Gastroesophageal sphincter (tissue), 4 donors: ENCODE data around the gene SCT. TPM values are rescaled to one million over a fixed set of nuclear protein-coding genes. Genes with fewer than 3 reads are reported as not detected.

Source experiments
- ATAC-seq: fragments of 150-250 bp; one replicate; pipeline ENCODE4 v1.9.1; 2016; ENCODE audit warnings: mild to moderate bottlenecking, moderate library complexity
- H3K27ac ChIP-seq, 4 donors: fragments of 200-600 bp; sonication (generic) in 3 of 4; 1 replicate in 3 of 4; 2 replicates in 1 of 4; pipeline ENCODE4 v1.5.1; 2016 to 2019
- H3K27me3 ChIP-seq: fragments of 200-600 bp; sonication (generic); one replicate; pipeline ENCODE4 v1.5.1; 2019
- H3K36me3 ChIP-seq, 2 donors: fragments of 200-600 bp; sonication (generic); one replicate each; pipeline ENCODE4 v1.5.1; 2019; ENCODE audit warnings: control low read depth in 1 of 2
- H3K4me1 ChIP-seq, 3 donors: fragments of 200-600 bp; sonication (generic); 1 replicate in 2 of 3; 2 replicates in 1 of 3; pipeline ENCODE4 v1.5.1; 2016 to 2019; ENCODE audit warnings: control low read depth in 2 of 3
- H3K4me3 ChIP-seq, 2 donors: fragments of 200-600 bp; sonication (generic); one replicate each; pipeline ENCODE4 v1.5.1; 2019; ENCODE audit warnings: mild to moderate bottlenecking in 1 of 2, moderate library complexity in 1 of 2
- H3K9me3 ChIP-seq, 3 donors: fragments of 200-600 bp; sonication (generic); one replicate each; pipeline ENCODE4 v1.5.1; 2017 to 2019; ENCODE audit warnings: control low read depth in 2 of 3
- EP300 ChIP-seq: sonication (generic); formaldehyde crosslinking; IDR thresholded peaks from one replicate; pipeline ENCODE4 v1.6.1; 2017; ENCODE audit warnings: antibody characterized with exemption, mild to moderate bottlenecking
- POLR2A ChIP-seq, 2 donors: fragments of 450-650 bp; IDR thresholded peaks; one replicate each; pipeline ENCODE4 v1.6.1; 2017; ENCODE audit warnings: antibody characterized with exemption in 2 of 2, mild to moderate bottlenecking in 2 of 2, moderate library complexity in 1 of 2
- POLR2AphosphoS5 ChIP-seq: sonication (generic); formaldehyde crosslinking; IDR thresholded peaks from one replicate; pipeline ENCODE4 v1.6.1; 2017; ENCODE audit warnings: antibody characterized with exemption
- WGBS, 2 donors: methylation state at CpG; one replicate each; pipeline ENCODE4 v1.1.5; 2018; ENCODE audit warnings: low coverage in 1 of 2; 5-methylcytosine and 5-hydroxymethylcytosine counted together
- total RNA-seq, 4 donors: library from RNA; depleted of rRNA; stranded (reverse); fragments of >200 nt; gene quantifications; one replicate each; pipeline ENCODE4 v1.1.0, GENCODE V29; 2016
- TF ChIP-seq, protein P1 (sequence below), 4 experiments: fragments of 200-600 bp in 2 of 4; fragments of 450-650 bp in 2 of 4; sonication (generic) in 1 of 4; IDR thresholded peaks; one replicate each; pipeline ENCODE4 v1.5.1; 2017 to 2019; ENCODE audit warnings: antibody characterized with exemption in 4 of 4, mild to moderate bottlenecking in 2 of 4, moderate library complexity in 2 of 4

Gene SCT
- total RNA-seq, 4 donors from 2014 or later: not detected

DNA sequence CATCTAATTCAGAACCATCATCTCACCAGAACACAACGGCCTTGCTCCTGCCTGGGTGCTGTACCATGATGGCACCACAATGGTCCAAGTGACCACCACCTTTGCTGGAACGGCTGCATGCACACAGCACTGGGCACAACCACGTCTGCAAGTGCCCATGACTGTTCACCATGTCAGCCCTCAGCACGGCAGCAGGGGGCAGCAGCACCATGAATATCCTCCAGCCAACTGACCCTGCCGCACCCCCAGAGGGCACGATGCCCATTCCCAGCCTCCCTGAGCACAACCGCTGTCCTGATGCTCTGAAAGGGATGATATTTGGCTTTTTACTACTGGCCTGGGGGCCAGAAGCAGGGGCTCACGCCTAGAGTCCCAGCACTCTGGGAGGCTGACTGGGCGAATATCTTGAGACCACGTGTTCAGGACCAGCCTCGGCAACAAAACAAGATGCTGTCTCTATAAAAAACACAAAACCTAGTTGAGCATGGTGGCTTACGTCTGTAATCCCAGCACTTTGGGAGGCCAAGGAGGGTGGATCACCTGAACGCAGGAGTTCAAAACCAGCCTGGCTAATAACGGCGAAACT lies 35.8 kb upstream of the SCT start:
- Histone ChIP-seq H3K36me3 (peaks cover 0 to 63% of the 10 kb centered on the region in 2 donors), H3K4me3 (no peak overlapping the region), H3K27ac (no peak overlapping the region), H3K27me3 (no peaks in the 10 kb centered on the region), H3K4me1 (peaks cover 0 to 19% (median 5%) of the 10 kb centered on the region in 3 donors), H3K9me3 (no peaks in the 10 kb centered on the region)
- TF ChIP-seq POLR2A (IDR thresholded peaks at IDR 0.05): no peak
- no peak for TF ChIP-seq EP300
- TF ChIP-seq, protein P1, sequence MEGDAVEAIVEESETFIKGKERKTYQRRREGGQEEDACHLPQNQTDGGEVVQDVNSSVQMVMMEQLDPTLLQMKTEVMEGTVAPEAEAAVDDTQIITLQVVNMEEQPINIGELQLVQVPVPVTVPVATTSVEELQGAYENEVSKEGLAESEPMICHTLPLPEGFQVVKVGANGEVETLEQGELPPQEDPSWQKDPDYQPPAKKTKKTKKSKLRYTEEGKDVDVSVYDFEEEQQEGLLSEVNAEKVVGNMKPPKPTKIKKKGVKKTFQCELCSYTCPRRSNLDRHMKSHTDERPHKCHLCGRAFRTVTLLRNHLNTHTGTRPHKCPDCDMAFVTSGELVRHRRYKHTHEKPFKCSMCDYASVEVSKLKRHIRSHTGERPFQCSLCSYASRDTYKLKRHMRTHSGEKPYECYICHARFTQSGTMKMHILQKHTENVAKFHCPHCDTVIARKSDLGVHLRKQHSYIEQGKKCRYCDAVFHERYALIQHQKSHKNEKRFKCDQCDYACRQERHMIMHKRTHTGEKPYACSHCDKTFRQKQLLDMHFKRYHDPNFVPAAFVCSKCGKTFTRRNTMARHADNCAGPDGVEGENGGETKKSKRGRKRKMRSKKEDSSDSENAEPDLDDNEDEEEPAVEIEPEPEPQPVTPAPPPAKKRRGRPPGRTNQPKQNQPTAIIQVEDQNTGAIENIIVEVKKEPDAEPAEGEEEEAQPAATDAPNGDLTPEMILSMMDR (IDR thresholded peaks at IDR 0.05): peak in 3 of 4 experiments; percentile 73 to 79 (median 77)
- TF ChIP-seq POLR2AphosphoS5: peak; percentile 61
- WGBS, 2 donors: 81 to 89% methylated on average over 5 to 7 of the region's 15 CpGs
- peak; percentile 67 for ATAC-seq

DNA sequence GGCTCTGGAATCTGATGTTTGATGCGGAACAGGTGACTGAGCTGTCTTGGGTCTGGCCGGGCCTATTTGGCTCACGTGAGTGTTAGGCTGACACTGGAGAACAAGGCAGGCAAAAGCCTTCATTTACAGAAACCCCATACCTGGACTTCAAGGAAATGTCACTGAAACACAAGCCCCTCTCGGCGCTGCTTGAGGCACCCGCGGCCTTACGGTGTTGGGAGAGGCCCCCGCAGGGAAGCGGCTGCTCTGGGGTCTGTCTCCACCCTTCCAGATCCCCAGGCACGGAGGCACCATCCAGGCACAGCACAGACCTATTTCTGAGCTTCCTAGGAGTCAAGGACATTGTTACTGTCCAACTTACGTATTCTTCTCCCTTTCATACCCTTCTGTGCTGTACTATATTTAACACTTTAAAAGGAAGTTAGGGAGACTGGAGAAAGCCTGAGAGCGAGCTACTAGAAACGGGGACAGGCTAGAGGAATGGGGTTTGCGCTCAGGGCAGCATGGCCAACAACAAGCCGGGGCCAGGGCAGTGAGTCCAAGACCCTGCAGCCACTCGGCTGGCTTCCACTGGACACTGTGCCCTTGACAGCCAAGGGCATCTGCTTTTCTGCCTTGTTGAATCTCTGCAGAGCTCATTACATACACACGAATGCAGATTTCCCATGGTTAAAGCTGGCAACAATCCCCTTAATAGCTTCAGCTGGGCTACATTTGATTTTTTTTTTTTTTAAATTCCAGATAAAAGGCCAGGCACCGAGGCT lies 33.9 kb upstream of the SCT start:
- no peak overlapping the region for H3K27ac ChIP-seq
- peaks cover 0 to 72% of the 10 kb centered on the region in 2 donors for H3K36me3 ChIP-seq
- no peaks in the 10 kb centered on the region for H3K27me3 ChIP-seq
- 91 to 94% methylated on average over 2 to 7 of the region's 19 CpGs for WGBS, 2 donors
- TF ChIP-seq POLR2AphosphoS5 (no peak), EP300 (no peak), POLR2A (IDR thresholded peaks at IDR 0.05) (no peak)
- TF ChIP-seq, protein P1 (IDR thresholded peaks at IDR 0.05): no peak
- no peak overlapping the region for H3K4me3 ChIP-seq
- no peaks in the 10 kb centered on the region for H3K9me3 ChIP-seq
- peaks cover 0 to 13% (median 5%) of the 10 kb centered on the region in 3 donors for H3K4me1 ChIP-seq
- no peak for ATAC-seq

DNA sequence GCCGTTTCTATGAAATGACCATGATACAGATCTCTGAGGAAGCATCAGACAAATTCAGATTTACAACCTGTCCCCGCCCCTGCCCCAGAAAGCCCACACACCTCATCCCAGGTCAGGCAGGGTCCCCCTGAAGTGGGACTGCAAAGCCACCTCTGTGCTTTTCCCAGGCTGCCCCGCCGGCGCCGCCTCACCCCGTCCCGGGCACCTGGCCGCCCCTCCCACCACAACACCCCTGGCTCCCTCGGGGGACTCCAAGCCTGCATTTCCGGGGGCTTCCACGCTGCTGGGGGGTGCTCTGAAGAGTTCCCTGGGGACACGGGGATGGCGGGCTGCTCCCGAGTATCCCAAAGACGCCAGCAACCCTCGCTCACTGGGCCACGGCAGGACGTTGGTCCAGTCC lies 33.3 kb upstream of the SCT start:
- Histone ChIP-seq H3K27me3 (no peaks in the 10 kb centered on the region), H3K4me3 (no peak overlapping the region), H3K36me3 (peaks cover 0 to 70% of the 10 kb centered on the region in 2 donors), H3K9me3 (no peaks in the 10 kb centered on the region), H3K27ac (no peak overlapping the region), H3K4me1 (peaks cover 0 to 7% (median 0%) of the 10 kb centered on the region in 3 donors)
- WGBS, 2 donors: 60 to 75% methylated on average over 1 to 2 of the region's 19 CpGs
- no peak for ATAC-seq
- TF ChIP-seq POLR2AphosphoS5 (no peak), POLR2A (IDR thresholded peaks at IDR 0.05) (no peak), EP300 (no peak)
- TF ChIP-seq, protein P1 (IDR thresholded peaks at IDR 0.05): no peak

DNA sequence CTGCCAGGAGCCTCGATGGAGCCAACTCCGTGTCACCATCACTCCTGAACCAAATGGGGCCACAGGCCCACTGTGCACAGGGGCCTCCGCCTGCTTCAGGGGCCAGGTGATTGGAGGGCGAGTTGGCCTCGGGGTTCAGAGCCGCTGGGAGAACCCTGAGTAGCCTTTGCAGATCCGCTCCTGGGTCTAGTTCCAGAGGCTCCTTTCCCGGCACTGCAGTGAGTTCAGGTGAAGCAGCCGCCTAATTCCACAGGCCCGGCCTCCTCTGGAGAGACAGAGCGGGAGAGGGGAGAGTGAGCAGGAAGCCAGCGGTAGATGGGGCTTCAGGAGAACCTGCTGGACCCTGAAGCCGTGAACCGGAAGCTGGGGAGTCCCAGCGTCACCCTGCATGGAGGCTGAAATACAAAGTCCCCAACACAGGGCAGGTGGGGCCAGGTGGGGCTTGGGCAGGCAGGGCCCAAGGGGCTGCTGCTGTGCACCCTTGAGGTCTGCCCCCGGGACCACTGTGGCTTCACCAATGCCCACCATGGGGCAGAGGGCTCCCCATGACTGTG lies 32.6 kb upstream of the SCT start:
- H3K36me3 ChIP-seq: peaks cover 0 to 75% of the 10 kb centered on the region in 2 donors
- H3K9me3 ChIP-seq: no peaks in the 10 kb centered on the region
- H3K27me3 ChIP-seq: no peaks in the 10 kb centered on the region
- ATAC-seq: no peak
- peaks cover 0 to 4% (median 0%) of the 10 kb centered on the region in 3 donors for H3K4me1 ChIP-seq
- no peak overlapping the region for H3K27ac ChIP-seq
- no peak for TF ChIP-seq POLR2AphosphoS5
- TF ChIP-seq EP300: no peak
- TF ChIP-seq, protein P1 (IDR thresholded peaks at IDR 0.05): no peak
- TF ChIP-seq POLR2A (IDR thresholded peaks at IDR 0.05): no peak
- 85 to 86% methylated on average over 6 to 7 of the region's 16 CpGs for WGBS, 2 donors
- no peak overlapping the region for H3K4me3 ChIP-seq
